Measurements from ENCODE around the gene FSTL5.
"Not testable (repeated sequence)": the region's sequence is repeated elsewhere in the genome, so short reads cannot be mapped to it uniquely, and the experiment has no call there.

FSTL5 gene

DNA sequence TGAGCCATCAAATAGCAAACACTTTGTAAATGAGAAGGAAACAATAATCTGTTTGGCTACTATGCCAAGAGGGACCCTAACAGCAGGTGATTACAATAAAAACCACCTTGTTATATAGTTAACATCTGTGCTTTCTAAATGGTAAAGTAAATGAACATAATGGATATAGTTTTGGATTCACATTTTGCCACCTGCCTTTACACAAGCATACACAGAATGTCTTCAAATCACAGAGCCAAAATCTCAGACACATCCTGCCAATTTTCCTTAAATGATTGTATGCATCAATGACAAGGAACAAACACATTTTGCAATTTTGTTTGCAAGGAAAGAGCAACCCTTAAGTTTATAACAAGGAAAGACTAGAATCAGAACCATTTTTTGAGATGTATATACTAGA lies 334.2 kb downstream of the FSTL5 start:
- no peak for DNase-seq

DNA sequence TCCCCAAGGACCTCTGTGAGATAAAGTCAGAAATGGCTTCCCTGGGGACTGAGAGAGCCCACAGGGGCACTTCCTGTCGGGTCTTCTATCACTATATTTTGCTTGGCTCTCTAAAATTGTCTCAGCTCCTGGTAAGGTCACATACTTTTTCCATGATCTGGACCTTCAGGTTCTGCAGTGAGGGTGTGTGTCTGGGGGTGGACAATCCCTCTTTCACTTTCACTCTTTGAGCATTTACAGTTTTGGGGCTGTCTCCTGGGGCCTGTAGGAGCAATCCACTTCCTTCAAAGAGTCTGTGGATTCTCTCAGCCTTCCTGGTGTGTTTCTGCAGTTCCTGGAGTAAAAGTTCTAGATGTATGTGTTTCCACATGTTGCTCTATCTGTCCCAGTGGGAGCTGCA lies 335.7 kb downstream of the FSTL5 start:
- no peak for DNase-seq

DNA sequence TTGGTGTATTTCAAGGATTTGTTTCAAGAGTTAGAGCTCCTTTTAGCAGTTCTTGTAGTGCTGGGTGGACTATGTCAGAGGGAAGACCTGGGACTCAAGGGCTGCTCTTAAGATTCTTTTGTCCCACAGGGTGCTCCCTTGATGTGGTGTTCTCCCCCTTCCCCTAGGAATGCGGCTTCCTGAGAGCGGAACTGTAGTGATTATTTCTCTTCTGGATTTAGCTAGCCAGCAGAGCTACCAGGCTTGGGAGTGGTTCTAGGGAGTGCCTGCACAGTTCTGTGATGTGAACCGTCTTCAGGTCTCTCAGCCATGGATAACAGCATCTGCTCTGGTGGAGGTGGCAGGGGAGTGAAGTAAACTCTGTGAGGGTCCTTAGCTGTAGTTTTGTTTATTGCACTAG lies 336.8 kb downstream of the FSTL5 start:
- no peak for DNase-seq

DNA sequence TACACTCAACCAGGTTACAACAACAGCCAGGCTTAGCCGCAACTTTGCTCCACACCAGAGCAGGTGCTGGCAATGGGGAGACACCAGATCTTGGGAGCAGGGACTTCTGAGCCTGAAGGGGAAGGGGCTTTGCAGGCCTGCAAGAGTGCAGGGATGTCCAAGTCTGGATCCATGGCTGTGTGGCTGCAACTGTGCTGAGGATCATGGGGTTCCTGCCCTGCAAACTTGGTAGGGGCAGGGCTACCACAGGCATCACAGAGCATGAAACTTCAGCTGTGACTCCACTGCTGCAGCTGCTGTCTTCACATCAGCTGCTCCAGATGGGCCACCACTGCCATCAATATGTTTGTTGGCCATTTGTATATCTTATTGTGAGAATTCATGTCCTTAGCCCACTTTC lies 340.4 kb downstream of the FSTL5 start:
- no peak for DNase-seq

DNA sequence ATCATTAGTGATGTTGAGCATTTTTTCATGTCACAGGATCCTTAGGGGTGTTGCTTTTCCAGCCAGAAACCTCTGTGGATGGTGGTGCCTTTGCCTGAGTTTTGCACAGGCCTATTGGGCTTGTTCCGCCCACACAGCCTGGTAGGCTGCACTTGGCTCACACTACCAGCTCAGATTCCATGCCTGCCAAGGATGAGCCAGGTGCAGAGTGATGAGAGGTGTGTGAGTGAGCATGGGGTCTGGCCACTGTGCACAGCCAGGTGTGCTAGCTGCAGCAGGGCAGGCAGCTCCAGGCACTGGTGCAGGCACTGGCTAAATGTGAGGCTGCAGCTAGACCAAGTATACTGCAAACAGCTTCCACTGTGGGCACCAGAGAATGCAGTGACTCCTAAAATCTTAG lies 341.6 kb downstream of the FSTL5 start:
- DNase-seq, result no peak

DNA sequence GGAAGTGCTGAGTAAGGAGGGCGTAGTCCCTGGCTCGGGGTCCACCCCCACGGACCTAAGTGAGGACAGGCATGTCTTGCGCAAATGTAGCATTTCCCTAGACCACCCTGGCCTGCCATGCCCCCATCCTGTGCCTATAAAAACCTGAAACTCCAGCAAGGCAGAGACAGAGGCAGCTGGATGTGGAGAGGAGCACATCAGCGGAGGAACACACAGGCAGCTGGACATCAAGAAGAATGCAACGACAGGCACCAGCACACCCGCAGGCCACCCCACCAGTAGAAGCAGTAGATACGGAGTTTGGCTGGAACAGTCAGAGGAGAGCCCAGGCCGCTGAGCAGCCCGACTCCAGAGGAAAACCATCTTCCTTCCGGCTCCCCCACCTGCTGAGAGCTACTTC lies 345.9 kb downstream of the FSTL5 start:
- no peak for DNase-seq

DNA sequence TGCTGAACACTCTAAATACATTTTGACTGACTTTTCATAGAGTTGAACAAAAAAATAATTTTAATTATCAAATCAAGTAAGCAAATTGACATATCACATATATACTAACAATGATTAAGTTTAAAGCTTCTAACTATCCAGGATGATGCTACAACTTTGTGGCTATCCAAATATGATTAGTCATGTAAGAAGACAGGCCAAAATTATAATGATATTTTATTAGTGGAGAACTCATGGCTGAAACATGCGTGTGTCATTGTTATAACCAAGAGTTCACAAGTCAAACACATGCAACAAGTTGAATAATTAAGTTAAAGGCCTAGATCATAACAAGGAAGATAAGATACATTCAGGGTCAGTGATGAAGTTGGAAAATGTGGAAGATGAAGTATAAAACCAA lies 346.8 kb downstream of the FSTL5 start:
- no peak for DNase-seq

DNA sequence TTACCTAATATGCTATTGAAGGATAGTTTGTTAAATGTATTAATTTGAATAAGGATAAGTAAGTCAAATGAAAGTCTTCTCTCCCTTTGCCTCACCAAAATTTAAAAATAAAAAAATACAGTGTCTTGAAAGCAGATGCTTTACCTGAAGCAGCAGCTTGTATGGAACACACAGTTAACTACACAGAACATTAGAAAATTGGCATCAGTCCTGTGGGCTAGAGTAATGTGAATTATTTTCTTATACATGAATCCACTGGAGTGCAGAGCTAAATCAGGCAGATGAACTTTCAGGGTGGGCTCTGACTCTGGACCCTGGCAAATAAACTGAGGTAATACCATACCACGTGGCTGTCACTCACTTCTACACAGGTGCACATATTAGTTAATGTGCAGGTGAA lies 348.0 kb downstream of the FSTL5 start:
- no peak for DNase-seq

DNA sequence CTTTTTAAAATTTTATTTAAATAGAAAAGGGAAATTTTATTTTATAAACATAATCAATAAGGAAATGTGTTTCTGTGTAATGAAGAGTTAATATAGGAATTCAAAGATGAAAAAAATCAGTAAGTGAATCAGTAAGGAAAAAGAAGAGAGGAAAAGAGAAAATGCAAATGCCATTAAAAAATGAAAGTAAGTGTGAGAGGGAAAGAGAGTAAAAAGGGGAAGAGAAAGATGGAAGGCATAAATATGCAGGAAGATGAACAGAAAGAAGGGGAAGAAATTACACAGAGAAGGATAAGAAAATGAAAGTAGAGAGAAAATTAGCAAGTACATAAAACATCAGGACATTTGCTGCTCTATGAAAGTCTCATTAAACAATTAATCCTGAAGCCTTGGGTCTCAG lies 349.9 kb downstream of the FSTL5 start:
- no peak for DNase-seq

DNA sequence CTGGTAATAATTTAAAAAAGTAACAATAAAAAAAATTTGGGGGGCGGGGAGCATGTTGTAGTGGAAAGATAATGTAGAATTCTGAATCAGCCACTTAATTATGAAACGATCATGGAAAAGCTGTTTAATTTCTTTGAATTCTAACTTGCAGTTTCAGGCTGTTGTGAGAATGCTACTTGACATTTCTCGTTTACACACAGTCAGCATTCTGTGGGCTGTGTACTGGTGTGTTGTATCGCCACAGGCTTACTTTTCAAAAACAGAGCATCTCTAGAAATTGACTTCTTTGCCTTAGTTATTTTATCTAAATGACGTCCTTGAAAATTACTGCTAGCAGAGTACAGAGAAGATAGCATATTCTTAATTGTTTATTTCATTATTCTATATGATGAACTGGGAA lies 350.4 kb downstream of the FSTL5 start:
- DNase-seq, result no peak

DNA sequence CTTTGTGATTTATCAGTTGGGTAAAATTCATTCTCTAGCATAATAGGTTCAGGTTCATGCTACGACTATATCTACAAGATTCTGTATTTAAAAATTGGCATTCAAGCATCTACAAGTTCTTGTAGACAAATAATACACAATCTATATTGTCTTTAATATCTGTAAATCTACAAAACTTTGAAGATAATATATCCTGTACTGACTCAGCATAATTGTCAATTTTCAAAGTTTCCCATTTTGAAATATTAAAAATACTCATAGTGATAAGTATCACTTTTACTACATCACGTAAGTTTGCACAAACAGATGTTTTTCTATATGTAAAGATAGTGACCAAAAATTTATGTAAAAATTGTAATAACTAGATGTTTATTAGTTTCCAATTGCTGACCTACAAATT lies 360.6 kb downstream of the FSTL5 start:
- no peak for DNase-seq

DNA sequence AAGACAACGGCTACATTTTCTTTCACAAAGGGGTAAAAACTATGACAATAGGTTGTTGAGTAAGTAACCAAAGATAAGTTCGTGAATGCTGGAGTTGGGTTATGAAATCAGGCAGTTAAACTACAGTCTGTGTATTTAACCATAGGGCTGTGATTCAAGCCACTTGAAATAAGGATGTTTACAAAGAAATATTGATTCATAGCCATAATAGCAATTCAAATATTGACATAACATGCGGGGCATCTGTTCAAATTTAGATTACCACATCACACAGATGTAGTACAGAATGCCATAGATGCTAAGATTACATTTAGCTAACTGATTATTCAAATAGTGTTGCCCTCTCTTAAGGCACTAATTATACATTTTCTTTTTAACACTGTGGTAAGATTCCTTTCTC lies 364.1 kb downstream of the FSTL5 start:
- DNase-seq, result no peak

DNA sequence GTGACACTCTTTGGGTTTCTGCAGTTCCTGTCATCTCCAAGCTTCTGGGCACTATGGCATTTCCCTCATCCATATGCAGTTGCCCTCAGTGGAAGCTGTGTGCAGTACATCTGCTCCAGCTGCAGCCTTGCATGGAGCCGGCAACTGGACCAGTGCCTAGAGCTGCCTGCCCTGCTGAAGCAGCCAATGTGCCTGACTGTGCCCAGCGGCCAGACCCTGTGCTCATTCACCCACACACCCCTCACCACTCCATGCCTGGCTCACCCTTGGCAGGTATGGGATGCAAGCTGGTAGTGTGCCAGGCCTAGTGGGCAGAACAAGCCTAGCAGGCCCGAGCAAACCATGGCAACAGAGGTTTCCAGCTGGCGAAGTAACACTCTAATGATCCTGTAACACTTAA lies 370.8 kb downstream of the FSTL5 start:
- DNase-seq, result no peak

DNA sequence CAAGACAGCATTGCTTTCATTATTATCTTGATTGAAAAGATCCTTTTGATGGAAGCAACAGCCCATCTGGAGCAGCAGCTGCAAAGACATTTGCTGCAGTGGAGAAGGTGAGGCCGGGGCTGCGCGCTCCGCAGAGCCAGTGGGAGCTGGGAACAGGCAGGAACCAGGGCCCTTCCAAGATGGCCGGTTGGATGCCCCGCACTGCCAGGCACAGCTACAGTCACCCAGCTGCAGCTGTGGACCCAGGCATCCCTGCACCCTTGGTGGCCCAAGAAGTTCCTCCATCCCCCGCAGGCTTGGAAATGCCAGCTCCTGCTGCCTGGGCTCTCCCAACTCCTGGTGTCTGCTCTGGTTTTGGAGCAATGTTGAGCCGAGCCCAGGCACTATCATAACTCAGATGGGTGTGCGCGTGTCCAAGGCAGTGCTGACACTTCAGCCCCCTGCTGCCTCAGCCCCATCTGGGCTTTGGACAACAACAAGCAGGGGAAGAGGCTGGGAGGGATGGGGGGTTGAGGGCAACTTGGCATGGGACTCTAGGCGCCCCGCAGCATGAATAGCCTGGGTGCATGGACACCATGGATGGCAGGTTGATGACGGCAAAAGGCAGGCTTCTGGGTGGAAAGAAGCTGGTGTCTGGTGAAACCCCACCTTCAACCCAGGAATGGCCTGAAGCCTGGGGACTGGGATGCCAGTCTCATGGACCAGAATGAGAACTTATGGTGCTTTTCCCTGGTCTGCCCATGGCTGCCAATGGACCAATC lies 371.8 kb downstream of the FSTL5 start:
- no peak for DNase-seq

DNA sequence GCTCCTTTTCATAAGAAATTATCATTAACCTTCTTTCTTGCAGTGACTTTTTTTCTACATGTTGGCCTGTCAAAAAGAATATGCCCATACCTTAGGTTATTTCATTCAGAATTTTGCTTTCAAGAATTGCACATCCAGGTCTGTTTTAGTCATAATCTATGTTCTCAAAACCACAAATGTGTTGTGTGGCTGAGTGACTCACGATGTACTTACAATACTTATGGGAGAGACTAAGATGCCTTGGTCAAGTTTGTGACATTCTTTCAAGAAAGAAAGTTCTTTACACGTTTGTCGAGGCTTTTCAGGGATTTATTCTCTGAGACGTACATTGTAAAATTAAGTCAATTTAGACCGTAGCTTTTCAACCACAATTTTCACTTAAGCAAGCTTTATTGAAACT lies 396.7 kb downstream of the FSTL5 start:
- no peak for DNase-seq

DNA sequence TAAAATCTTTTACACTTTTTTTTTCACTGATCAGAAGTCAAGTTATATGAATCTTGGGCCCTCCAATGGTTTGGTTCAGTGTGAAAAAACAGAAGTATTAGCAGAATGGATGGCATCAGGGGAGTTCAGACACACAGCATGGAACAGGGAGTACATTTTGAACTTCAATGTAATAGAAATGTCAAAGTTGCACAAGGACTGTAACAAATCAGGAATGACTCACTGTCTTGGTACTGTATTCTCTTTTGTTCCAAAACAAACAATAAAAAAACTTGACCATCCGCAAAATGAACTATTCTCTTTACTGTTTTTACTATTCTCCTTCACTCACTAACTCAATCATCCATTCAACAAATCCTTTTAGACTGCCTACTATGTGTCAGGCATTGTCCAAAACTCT lies 401.0 kb downstream of the FSTL5 start:
- no peak for DNase-seq

DNA sequence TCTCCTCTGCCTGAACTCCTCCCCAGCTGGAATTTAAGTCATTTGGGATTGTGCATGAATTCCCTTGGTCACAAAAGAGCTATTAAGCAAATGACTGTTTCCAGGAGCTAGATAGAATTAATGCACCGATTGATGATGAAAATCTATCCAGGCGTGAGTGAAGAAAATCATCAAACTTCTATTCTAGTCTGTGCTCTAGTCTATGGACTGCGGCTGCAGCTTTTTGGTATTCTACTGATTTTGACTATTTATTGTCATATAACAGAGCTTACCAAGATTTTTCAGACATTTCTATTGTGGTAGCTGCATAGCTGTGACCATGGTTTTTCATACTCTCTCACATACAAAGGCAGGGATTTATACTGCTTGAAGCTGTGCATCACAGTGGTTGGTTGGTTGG lies 403.8 kb downstream of the FSTL5 start:
- DNase-seq, result no peak

DNA sequence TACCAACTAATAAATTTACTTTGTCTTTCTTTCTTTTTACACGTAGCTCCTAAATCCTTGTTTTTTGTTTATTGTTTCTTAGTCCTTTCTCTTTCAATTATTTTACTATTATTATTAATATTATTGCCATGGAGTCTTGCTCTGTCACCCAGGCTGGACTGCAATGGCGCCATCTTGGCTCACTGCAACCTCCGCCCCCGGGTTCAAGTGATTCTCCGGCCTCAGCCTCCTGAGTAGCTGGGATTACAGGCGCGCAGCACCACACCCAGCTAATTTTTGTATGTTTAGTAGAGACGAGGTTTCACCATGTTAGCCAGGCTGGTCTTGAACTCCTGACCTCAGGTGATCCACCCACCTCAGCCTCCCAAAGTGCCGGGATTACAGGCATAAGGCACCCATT lies 405.4 kb downstream of the FSTL5 start:
- DNase-seq, result not testable (repeated sequence)

DNA sequence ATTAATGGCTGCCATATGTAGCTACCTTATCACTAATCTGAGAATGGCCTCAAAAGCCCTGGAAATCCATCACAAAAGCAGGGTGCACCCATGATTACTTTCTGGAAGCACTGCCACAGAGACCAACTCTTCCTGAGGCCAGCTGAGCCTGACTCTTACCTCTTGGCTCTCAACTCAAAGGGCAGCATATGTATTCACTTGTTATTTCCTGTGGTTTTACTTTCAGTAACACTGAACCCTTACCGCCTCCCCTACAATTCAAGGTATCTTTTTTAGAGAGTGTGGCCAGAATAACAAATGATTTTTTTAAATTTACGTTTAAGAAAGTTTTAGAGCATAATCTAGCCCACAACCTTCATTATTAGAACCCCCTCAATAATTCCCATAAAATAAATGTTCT lies 434.9 kb downstream of the FSTL5 start:
- no peak for DNase-seq

DNA sequence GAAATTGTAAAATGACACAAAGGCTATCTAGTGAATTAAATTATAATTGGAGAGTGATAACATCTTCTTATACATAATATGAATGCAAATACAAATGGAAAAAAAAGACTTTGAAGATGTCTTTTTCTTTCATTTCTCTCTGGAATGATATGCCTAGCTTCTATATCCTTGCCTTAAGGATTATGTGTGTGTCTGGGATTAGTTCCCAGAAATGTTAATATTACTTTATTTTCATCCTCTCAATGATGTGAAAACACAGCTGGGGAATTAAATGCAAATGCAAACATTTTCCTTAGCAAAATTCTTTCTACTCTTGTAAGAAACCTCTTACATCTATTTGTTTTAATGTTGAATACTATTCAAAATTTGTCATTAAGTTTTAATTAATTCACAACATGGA lies 441.9 kb downstream of the FSTL5 start:
- no peak for DNase-seq

DNA sequence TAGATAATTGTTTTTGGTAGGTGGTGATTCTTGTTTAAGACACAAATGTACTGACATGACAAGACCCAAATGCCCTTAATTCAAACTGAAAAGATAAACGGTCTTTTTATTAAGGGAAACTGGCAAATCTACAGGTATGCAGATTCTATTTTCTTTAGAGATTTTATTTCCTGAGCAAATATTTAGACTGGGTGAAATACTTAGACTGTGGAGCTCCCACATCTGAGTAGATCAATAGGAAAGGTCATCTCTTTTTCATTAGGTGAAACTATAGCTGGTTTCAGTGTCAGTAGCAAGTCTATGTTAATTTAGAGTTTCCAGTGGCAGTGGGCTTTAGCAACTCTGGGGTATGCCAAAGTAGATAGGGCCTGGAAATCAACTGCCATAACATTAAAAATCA lies 446.7 kb downstream of the FSTL5 start:
- no peak for DNase-seq

DNA sequence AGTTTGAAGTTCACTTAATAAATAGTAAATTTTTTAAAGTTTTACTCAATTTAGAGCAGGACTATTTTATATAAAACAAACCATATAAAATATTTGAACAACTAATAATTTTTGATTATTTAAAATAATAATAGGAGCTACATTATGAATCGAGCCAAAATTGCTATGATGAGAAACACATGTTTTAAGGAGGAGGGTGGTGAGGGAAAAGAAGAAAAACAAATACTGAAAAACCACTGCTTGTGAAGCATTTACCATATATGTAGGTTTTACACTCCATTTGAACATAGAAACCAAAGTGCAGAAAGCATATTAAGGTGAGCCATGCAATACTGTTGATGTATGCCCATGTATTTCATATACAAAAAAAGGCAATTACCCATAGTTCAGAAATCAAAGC lies 448.9 kb downstream of the FSTL5 start:
- no peak for DNase-seq

DNA sequence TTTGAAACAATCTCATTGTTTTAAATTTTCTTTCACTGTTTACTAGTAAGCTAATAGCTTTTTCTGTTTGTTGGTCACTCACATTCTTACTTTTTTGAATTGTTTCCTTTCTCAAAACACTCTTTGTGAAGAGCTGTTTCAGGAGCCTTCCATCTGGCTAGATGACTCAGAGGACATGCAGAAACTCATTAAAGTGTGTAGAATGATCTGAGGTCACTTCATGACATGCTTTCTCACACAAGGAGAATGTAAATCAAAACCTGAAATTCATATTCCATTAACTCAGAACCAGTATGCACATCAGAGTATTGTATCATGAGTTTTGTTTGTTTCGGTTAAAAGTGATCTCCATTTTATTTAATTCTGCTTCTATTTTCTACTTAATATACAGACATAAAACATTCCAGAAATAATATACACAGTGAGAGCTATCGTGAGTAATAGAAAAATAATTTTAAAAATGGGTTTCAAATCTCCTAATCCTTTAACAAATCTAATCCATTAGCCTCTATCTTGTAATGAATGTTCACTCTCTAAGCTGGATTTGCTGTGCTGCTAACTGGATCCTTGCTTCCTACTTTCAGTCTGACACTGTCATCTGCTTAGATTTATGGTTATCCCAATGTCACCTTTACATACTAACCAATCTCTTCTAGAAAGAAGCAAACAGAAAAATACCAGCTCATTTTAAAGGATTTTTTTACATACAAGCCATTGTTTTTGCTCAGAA lies 449.6 kb downstream of the FSTL5 start:
- DNase-seq, result no peak

DNA sequence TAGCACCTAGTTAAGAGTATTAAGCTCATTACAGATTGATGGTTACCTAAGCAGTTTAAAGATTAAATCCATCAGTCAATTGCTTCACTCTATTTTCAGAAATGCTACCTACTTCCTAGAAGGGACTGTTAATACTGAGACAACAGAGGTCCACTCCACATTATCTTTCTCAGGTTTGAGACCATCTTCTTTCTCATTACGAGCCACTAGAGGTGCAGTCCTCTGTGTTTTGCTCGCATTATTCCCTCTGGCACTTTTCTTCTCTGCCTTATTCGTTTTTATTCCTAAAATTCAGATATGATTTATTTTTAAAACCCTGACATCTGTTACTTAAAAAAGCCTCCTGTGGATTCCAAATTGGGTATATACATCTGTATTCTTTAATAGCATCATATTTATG lies 459.1 kb downstream of the FSTL5 start:
- no peak for DNase-seq

DNA sequence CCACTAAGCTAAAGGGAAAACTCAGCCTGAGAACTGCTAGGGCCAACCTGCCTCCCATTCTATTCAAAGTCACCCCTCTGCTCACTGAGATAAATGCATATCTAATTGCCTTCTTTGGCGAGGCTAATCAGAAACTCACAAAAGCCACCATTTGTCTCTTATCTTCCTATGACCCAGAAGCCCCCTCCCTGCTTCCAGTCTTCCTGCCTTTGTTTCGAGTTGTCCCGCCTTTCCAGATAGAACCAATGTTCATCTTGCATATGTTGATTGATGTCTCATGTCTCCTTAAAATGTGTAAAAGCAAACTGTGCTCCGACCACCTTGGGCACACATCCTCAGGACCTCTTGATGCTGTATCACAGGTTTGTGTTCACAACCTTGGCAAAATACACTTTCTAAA lies 459.8 kb downstream of the FSTL5 start:
- no peak for DNase-seq
